ENCODE measurements around the gene NRP2.

Gene NRP2

DNA sequence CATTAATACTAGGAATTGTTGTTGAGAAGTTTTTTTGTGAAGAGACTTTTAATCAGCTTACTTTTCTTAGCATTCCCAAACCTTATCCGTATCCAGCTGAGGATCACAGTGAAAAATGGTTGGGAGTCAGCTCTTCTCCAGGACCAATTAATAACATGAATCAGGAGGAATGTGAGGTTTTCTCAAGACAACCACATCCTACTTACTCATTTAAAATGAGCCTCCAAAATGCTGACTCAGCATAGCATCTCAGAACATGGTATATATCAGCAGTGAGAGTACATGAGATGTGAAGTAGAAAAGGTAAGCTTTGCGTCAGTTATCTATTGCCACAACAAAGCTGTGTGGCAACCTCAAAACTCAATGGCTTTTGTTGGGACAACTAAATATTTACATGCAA is 140.3 kb downstream of the NRP2 start:
- no peak for TF ChIP-seq ZNF274 (IDR thresholded peaks at IDR 0.05; ENCODE audit: low read depth, low read length)
- H3K4me3 ChIP-seq (ENCODE audit: low read length), result no peak overlapping the region

GRCh38 chr2:205827809-205828365 is 145.6 kb downstream of the NRP2 start:
- no peak for TF ChIP-seq ZNF274 (IDR thresholded peaks at IDR 0.05; ENCODE audit: low read depth, low read length)

DNA sequence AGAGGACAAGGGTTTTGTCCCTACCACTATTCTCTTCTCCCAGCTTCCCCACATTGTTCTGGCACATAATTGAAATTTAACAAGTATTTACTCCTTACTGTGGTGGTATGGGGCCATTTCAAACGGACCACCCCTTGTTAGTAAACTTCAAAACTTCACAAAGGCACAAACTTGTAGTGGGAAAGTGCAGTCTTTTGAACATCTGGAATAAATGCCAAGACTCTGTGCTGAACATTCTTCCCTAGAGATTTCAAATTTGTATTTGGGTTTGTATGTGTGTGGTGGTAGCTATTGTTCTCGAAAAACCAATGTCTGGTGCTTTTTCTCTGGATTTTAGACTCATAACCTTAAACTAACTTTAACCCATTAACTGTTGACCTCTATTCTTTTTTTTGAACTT is 151.6 kb downstream of the NRP2 start:
- H3K4me3 ChIP-seq (ENCODE audit: low read length), result no peak overlapping the region
- no peak for TF ChIP-seq ZNF274 (IDR thresholded peaks at IDR 0.05; ENCODE audit: low read depth, low read length)

More at GRCh38 chr2:205827809-205828365, 145.6 kb downstream of the NRP2 start:
- H3K4me3 ChIP-seq (ENCODE audit: low read length), result no peak overlapping the region

DNA sequence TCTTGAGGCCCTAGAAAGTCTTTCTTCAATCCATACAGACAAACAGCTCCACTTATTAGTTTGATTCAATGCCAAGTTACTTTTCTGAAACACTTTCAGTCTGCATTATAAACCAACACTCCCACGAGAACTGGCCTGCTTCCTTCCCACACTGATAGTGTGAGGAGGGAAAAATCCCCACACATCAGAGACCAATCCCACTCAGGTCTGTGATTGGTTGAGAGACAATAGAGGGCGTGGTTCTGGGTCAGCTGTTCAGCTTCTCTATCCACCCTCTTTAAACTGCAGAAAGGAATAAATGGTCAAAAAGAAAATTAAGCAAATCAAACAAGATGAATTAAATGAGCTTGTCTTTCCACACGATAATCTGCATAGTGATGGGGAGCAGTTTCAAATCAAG is 152.5 kb downstream of the NRP2 start:
- H3K4me3 ChIP-seq (ENCODE audit: low read length), result no peak overlapping the region

DNA sequence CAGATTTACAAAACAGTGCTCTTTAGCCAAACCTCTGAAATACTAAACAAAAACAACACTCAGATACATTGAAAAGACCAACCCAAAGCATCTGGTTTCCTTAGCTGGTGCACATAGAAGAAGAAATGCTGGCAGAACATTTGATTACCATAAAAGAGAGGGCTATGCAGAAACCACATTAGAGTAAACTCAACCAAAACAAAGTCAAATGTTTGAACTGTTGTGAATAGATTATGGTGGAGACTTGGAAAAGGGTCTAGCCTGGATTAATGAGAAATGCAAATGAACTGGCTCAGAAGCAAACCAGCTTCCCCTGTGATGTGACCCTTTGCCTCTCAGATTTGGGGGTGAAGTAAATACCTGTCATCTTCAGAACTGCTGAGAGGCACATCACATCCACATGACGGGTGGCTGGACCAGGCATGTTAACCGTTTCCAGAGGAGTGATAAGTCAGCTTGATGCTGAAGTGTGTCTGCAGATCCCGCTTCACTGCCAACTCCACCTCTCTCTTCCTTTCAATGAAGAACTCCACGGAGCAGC is 153.0 kb downstream of the NRP2 start:
- TF ChIP-seq ZNF274 (IDR thresholded peaks at IDR 0.05; ENCODE audit: low read depth, low read length), result no peak

More for the DNA sequence above, 152.5 kb downstream of the NRP2 start:
- TF ChIP-seq ZNF274 (IDR thresholded peaks at IDR 0.05; ENCODE audit: low read depth, low read length), result no peak

GRCh38 chr2:205835923-205836322 is 153.6 kb downstream of the NRP2 start:
- H3K4me3 ChIP-seq (ENCODE audit: low read length), result no peak overlapping the region
- no peak for TF ChIP-seq ZNF274 (IDR thresholded peaks at IDR 0.05; ENCODE audit: low read depth, low read length)

More for the DNA sequence above, 153.0 kb downstream of the NRP2 start:
- H3K4me3 ChIP-seq (ENCODE audit: low read length), result no peak overlapping the region

DNA sequence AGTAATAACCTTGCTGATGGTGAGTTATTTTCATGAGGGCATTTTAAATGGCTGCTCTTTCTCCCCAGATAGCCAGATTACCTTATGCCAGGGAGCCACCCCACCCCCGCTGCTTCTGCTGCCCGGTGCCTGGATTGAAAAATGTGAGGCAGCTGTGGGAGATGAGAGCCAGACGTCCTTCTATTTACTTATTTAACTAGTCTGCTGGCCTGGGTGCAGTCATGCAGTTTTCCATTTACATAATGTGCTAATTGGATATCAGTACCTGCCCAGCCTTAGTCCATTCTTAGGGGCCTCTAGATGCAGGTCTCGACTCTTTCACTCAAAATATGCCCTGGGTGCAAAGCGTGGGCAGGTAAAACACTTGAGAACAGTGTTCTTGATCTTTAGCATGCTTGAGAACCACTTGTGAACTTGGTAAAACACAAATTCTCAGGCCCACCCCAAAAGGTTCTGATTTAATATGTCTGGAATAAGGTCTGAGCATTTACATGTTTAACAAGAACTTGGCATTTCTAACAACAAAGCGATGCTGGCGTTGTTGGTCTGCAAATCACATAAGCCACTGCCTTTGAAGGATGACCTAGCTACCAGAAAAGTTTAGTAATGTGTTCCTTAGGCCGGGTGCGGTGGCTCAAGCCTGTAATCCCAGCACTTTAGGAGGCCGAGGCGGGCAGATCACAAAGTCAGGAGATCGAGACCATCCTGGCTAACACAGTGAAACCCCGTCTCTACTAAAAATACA is 154.3 kb downstream of the NRP2 start:
- H3K4me3 ChIP-seq (ENCODE audit: low read length), result no peak overlapping the region
- TF ChIP-seq ZNF274 (IDR thresholded peaks at IDR 0.05; ENCODE audit: low read depth, low read length), result no peak

DNA sequence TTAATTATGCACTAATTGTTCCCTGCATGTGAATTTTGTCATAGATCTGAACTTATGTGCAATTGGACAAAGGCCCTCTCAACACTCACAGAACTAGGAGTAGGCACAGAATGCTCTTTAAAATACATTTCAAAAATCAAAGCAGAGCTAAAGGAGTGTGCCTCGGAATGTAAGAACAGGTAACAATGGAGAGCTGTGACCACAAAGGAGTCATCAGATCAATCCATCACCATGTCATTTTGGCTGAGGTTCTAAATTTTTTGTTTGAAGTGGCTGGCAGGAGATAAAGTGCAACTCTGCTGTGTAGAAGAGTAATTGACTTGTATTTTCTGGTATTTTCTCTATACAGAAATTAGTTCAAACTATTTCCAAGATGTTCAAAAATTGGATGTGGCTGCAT is 155.4 kb downstream of the NRP2 start:
- TF ChIP-seq ZNF274 (IDR thresholded peaks at IDR 0.05; ENCODE audit: low read depth, low read length), result no peak
- no peak overlapping the region for H3K4me3 ChIP-seq (ENCODE audit: low read length)

GRCh38 chr2:205845446-205845845 is 163.1 kb downstream of the NRP2 start:
- no peak for TF ChIP-seq ZNF274 (IDR thresholded peaks at IDR 0.05; ENCODE audit: low read depth, low read length)
- H3K4me3 ChIP-seq (ENCODE audit: low read length), result no peak overlapping the region

Data from GM08714 (cell line).